ENCODE results near the gene MCC.

DNA sequence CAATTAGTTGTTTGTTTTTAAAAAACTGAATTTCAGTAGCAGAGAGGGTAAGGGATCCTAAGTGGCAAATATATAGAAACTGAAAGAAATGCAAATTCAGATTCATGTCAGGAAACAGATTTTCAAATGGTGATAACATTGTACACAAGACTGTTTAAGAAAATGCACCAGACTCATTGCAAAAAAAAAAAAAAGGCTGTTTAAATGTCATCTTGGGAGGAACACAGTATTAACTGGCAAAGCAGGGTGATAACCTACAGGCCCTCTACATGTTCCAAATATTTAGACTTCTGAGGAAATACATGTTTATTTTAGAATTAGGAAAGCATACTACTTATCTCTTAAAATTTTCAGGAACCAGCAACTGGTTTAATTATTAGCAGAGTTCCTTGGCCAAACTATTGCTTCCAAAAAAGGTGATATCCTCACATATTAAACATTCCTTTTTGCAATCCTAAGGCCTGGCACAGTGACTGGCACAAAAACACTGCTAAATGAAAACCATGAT lies 167.9 kb downstream of the MCC start:
- TF ChIP-seq, protein P1, sequence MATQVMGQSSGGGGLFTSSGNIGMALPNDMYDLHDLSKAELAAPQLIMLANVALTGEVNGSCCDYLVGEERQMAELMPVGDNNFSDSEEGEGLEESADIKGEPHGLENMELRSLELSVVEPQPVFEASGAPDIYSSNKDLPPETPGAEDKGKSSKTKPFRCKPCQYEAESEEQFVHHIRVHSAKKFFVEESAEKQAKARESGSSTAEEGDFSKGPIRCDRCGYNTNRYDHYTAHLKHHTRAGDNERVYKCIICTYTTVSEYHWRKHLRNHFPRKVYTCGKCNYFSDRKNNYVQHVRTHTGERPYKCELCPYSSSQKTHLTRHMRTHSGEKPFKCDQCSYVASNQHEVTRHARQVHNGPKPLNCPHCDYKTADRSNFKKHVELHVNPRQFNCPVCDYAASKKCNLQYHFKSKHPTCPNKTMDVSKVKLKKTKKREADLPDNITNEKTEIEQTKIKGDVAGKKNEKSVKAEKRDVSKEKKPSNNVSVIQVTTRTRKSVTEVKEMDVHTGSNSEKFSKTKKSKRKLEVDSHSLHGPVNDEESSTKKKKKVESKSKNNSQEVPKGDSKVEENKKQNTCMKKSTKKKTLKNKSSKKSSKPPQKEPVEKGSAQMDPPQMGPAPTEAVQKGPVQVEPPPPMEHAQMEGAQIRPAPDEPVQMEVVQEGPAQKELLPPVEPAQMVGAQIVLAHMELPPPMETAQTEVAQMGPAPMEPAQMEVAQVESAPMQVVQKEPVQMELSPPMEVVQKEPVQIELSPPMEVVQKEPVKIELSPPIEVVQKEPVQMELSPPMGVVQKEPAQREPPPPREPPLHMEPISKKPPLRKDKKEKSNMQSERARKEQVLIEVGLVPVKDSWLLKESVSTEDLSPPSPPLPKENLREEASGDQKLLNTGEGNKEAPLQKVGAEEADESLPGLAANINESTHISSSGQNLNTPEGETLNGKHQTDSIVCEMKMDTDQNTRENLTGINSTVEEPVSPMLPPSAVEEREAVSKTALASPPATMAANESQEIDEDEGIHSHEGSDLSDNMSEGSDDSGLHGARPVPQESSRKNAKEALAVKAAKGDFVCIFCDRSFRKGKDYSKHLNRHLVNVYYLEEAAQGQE (IDR thresholded peaks at IDR 0.05; ENCODE audit: insufficient read depth in 1 of 2, low read depth in 2 of 2, low read length in 2 of 2): no peak
- TF ChIP-seq SIN3A (IDR thresholded peaks at IDR 0.05; ENCODE audit: borderline replicate concordance, insufficient read depth, low read length) (no peak), POLR2AphosphoS5 (IDR thresholded peaks at IDR 0.05; ENCODE audit: low read depth, low read length) (no peak), TAF1 (IDR thresholded peaks at IDR 0.05; ENCODE audit: borderline replicate concordance, insufficient read depth, low read length) (no peak), FOXP2 (optimal IDR thresholded peaks at IDR 0.05; ENCODE audit: borderline replicate concordance, extremely low read depth, extremely low read length, insufficient read depth) (no peak)
